GM18508 (cell line): Measurements from ENCODE around the gene MINPP1.
"Not testable (repeated sequence)": the region's sequence is repeated elsewhere in the genome, so short reads cannot be mapped to it uniquely, and the experiment has no call there.

Experiments used
- ATAC-seq: cut with Tn5 transposase; IDR thresholded peaks from one replicate; pipeline ENCODE4 v1.9.1; 2021; ENCODE audit warnings: moderate number of reproducible peaks; ENCODE audit not compliant: insufficient read depth, unreplicated experiment

MINPP1 gene

GRCh38 chr10:87504640-87505365 lies at the start of gene MINPP1:
Gene MINPP1, plus strand, starts transcription at chr10:87504893. Its CDS starts 23 bp downstream, at chr10:87504916.
- peak; percentile 74 for ATAC-seq

GRCh38 chr10:87456586-87457220 lies 48.0 kb upstream of the MINPP1 start:
- not testable (repeated sequence) for ATAC-seq

- ATAC-seq: not testable (repeated sequence)
Measured at GRCh38 chr10:87461751-87462150, 42.9 kb upstream of the MINPP1 start.

GRCh38 chr10:87466849-87467248 lies 37.8 kb upstream of the MINPP1 start:
- not testable (repeated sequence) for ATAC-seq

DNA sequence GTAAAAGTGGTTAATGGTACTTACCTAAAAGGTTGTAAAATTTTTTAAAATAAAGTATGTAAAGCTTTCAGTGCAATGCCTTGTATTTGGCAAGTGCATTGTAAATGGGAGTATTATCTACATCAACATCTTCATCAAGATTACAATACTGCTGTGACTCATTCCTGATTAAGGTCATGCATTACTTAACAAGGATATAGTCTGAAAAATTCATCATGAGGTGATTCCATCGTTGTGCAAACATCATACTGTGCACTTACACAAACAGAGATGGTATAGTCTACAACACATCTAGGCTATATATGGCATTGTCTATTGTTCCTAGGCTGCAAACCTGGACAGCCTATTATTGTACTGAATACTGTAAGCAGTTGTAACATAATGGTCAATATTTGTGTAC lies 16.0 kb upstream of the MINPP1 start:
- not testable (repeated sequence) for ATAC-seq

- ATAC-seq: not testable (repeated sequence)
Measured at GRCh38 chr10:87490285-87490684, 14.4 kb upstream of the MINPP1 start.

- ATAC-seq: not testable (repeated sequence)
Measured at GRCh38 chr10:87492450-87492849, 12.2 kb upstream of the MINPP1 start.

GRCh38 chr10:87495446-87495845 lies 9.2 kb upstream of the MINPP1 start:
- ATAC-seq: not testable (repeated sequence)

GRCh38 chr10:87497386-87497785 lies 7.3 kb upstream of the MINPP1 start:
- ATAC-seq: not testable (repeated sequence)

- ATAC-seq: not testable (repeated sequence)
Measured at GRCh38 chr10:87498106-87498789, 6.4 kb upstream of the MINPP1 start.

DNA sequence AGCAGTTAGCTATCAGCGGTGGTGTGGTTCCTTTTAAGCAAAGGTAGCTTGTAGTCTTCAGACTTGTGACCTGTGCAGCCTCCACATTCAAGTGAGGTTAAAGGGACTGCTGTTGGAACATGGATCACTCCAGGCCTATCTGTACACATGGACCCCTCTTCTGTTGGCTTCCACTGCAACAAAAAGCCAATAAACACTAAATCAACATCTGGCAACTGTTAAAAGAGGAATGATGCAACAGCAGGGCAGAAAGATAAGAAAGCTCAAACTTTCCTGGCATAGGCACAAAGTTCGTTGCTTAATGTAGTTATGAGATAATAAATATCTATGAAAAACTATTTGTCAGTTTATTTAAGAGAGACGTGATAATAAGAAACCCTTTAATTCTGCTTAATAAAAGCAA lies 4.0 kb upstream of the MINPP1 start:
- ATAC-seq: no peak

DNA sequence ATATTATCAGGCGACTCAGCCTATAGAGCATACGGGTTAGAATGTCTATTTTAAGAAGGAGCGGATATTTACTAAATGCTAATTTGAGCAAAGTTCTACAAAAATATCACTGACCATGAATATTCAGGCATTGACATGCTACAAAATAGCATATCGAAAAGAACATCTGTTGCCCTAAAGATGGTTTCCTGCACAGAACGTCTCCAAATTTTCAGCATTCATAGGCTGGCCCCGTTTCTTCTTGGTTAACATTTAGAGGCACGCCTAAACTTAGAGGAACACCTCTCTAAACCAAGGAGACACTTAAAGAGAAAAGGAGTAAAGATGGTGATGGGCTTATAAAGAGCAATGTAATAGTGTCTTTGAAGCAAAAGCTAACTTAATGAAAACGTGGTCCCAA lies 1.3 kb upstream of the MINPP1 start:
- no peak for ATAC-seq

DNA sequence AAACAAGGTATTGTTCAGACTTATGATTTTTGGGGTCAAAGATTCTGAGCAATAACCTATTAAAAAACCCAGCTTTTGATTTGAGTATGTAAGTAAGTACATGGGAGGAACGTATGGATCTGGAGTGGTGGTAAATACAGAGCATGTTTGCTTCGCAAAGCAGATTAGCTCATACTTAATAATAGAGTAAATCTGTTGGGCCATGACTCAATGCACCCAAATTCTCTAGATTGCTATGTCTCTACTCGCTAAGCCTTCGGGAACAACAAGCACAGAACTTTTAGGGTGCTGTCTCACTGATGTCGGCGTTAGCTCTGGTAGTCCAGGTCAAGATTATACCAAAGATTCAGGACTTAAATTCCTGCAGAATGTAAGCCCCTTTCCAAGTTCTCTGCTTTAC lies 807 bp upstream of the MINPP1 start:
- ATAC-seq: no peak

- no peak for ATAC-seq
Measured at GRCh38 chr10:87504307-87504639, 420 bp upstream of the MINPP1 start.

GRCh38 chr10:87505366-87506111 lies 846 bp downstream of the MINPP1 start:
- peak; percentile 31 for ATAC-seq

- no peak for ATAC-seq
Measured at GRCh38 chr10:87506956-87507355, 2.3 kb downstream of the MINPP1 start.

DNA sequence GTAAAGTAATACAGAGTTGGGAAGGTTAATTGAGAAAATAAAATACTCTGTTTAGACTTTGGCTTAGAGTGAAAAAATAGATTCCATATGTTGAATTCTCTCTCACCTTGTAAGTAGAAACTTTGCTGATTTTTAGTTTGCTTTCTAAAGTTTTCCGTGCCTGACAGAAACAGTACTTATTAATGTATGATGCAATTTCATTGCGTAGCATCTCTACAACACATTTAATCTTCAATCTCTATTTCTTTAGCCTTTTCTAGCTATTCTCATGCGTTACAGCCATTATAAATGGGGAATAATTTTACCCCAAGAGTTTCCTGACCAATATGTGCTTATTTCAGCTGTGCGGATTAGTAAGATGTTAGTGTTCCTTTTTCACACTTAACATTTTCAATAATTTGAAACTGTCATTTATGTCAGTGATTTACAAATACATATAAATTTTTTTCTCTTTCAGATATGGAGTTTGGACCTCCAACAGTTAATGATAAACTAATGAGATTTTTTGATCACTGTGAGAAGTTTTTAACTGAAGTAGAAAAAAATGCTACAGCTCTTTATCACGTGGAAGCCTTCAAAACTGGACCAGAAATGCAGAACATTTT lies 3.3 kb downstream of the MINPP1 start:
- ATAC-seq: no peak

DNA sequence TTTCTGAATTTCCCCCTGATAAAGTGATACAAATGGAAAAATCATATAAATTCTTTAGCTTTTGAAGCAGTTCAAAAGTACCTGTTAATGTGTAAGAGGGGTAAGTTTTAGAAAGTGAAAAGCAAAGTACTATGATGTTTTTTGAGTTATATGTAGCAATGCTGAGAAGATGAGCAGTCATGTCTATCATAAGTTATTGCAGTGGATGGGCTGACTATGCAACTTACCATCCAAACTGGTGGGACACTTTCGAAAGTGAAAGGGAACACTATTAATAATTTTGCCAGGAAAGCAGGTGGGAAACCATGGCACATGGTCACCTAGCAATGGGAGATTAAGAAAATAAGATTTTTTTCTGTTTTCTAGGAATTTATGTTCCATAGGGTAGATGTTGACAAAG lies 4.1 kb downstream of the MINPP1 start:
- no peak for ATAC-seq

GRCh38 chr10:87510025-87510424 lies 5.3 kb downstream of the MINPP1 start:
- no peak for ATAC-seq

DNA sequence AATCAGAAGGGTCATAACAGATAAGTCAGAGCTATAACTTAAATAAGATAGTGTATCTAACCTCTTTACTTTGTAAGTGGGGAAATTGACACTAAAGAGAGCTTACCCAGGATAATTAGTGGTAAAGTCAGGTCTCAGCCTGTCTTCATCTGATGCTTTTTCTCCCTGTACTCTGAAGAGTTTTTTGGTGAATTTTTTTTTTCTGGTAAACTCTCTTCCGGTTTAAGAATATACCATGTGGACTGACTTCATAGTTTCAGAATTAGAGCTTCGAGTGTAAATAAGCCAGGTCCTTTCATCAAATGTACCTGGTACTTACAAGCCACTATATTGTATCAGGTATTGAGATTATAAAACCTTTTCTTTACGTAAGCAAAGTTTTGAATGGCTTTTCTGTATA lies 6.8 kb downstream of the MINPP1 start:
- ATAC-seq: no peak
